HG02938 (cell line): Measurements from ENCODE around the gene NF2.

Experiments used
- ATAC-seq: cut with Tn5 transposase; IDR thresholded peaks from one replicate; pipeline ENCODE4 v1.9.1; 2021; ENCODE audit warnings: mild to moderate bottlenecking, moderate library complexity; ENCODE audit not compliant: unreplicated experiment

Gene NF2

DNA sequence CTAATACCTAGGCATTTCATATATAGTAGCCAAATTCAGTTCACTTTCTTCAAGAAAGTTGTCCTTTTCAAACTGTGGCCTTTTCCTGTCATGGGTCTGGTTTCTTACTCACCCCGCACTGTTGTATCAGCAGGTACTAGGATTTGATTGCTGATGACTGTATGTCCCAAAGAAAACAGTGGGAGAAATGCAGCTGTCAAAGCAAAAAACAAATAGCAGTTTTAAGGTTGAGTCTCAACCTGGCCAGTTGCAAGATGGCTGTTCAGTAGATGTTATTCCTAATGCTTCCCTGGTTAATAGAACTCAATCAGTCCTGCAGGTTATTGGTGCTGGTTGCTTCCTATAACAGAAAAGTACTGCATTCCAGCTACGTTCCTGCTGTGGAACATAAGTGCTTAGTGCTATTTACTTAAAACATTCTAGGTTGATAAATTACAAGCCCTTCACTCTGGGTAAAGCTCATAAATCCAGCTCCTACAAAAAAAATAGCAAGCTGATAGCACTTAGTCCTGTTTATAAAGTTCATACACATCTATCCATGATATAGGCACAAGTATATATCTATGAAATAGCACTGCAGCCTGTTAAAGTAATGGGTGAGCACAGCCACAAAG is 26.6 kb downstream of the NF2 start:
- ATAC-seq: no peak

DNA sequence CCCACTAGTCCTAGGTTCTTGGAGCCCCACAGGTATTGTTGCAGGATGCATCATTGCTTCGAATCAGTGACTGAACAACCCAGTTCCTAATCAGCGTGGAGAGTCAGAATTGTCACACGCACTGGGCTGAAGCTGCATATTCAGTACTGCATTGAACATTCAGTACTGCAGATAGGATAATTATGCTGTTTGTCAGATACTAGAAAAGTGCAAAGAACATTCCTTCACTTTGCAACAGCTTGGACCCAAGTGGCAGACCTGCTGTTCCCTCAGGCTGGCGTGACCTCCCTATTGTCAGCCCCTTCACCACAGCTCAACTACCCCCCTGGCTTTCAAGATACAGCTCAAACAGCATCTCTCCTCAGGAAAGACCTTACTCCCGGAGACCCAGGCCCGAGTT is 27.6 kb downstream of the NF2 start:
- ATAC-seq: no peak

DNA sequence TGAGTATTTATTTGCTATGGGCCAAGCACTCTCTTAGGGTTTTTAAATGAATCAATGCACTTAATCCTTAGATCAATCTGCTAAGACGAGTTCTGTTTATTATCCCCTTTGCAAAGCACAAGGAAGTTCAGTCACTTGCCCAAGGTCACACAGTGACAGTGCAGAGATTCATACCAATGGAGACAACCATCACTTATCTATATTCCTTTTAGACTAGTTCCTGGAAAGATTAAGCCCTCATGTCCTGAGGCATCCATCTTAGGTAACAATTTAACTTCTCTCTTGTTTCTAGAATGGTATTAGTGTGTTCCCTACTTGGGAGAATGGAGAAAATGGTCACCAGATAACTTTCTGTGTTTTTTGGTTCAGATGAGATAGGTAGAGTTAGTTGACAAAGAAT is 28.3 kb downstream of the NF2 start:
- ATAC-seq: no peak

DNA sequence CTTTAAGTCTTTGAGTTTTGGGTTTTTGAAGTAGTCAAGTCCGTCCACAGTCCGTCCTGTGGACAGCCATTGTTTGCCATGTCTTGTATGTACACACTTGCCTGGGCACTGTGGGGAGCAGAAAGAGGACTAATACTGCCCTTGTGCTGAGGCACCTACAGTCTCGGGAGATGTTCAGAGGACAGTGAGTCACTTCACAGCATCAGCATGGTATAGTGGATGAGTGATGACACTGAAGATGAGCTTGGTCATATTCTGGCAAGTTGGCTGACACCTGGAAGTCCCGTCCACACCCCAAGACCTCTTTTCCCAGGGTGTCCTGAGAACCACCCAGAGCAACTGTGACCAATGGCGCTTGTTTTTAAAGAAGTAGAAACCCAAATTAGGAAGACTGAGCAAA is 29.2 kb downstream of the NF2 start:
- ATAC-seq: no peak

DNA sequence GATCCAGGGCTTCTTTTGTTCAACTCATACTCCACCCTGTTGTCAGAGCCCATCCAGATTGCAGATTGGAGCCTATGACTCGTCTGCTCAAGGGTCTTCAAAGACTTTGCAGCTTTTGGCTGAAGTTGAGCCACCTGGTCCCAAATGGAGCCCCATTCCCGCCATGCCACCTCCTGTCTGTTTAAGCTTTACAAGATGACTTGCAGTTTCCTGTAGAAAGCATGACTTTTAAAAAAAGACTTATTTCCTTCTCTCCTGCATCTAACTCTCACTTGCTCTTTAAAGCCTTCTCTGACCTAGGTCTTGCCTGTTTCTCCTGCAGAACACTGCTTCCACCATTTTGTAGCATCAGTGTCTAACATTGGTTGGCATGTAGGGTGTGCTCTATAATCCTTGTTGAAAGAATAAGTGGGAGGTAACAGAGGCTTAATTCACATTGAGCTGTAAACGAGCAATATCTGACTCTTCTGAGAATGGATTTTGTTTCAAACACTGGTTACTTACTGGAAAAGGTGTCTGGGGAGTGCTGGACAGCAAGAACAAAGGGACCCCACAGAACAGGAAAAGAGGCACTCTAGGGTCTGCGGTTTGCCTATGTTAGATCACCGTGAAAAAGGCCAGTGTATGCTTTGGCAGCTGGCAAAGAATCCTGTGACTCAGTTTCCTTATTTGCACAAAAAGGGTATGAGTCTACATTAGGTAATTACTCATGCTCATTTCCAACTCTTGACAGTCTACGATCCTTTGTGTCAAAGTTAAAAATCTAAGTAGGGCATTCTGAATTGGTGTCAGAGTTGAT is 30.3 kb downstream of the NF2 start:
- ATAC-seq: no peak

DNA sequence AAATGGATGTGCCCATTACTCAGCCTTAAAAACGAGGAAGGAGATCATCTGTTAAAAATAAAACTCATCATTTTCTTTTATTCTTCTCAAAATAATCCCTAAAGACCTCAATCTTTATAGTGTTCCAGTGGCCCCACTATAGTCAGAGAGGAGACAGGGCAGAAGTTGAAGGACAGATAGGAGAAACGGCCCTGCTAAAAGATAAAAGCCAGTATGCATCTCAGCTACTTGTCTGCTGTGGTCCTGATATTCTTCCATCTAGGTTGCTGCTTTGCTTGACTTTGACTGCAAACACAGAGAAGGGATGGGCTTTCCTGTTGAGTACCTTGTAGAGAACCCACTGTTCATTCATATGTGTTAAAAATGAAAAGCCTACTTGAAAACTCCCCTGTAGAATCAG is 31.4 kb downstream of the NF2 start:
- ATAC-seq: no peak

DNA sequence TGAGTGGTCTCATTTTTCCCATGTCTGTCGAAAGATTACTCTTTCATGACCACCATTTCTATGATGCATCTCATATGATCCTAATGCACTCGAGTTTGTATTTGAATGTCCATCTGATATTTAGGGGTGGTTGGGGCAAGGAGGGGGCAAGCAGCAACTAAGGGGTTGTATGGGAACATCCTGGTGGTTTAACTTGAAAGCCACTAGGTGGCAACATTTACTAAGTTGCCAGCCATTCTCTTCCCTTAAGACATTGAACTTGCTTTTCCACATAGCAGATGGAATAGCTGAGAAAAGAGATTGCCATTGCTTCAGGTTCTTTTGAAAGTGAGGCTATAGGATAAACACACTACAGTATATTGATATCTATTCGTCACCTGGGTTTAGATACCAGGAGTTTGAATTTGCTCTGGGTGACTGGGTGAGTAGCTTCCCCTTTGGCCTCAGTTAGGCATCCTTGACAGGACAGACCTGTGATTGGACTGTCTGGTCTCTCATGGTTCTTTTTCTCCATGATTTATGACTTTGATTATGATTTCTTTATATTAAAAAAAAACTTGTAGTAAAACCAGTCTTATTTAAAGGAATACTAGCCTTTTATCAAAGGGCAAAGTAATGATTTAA is 32.4 kb downstream of the NF2 start:
- no peak for ATAC-seq

DNA sequence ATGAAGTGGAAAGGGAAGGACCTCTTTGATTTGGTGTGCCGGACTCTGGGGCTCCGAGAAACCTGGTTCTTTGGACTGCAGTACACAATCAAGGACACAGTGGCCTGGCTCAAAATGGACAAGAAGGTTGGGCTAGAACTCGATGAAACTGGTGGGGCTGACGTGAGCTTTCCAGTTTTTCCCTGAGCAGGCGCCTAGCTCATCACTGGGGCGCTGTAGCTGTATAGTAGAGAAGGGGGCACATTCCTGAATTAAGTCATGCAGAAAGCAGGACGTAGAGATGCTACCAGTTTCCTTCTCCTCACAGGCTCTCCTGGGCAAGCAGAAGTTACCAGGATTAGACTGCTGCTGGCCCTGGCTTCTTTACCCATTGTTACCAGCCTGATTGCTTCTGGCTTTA is 33.3 kb downstream of the NF2 start:
- no peak for ATAC-seq

DNA sequence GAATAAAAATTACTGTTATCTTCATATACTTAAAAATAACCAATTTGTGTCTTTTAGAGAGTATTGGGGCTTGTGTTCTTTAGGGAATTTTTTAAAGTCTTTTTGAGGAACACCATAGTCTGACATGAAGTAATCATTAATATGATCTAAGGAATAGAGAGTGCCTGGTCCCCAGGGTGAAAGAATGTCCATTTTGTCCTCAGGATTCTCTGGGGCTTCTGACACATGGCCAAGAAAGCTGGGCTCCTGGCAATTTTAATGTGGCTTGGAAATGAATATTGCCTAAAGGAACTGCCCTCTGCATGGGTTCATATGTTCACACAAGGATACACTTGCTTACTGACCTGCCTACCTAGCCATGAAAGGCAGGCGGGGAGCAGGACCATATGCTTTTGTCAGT is 33.7 kb downstream of the NF2 start:
- no peak for ATAC-seq

DNA sequence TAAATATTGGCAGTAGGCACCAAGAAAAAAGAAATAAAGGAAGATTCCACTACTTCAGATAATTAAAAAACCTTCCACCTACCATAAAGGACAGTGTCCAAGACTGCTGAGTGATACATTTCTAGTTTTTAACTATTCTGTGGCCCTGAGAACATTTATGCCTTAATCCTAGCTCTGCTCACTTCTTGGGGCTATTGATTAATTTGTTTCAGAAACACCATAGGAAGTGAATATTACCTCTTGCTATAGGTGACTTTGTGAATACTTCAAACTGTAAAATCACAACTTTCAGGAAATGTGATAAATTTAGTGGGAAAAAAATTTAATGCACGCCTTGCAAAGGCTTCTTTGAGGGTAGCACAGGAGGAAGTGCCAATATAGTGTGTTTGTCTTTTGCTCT is 35.2 kb downstream of the NF2 start:
- ATAC-seq: no peak

DNA sequence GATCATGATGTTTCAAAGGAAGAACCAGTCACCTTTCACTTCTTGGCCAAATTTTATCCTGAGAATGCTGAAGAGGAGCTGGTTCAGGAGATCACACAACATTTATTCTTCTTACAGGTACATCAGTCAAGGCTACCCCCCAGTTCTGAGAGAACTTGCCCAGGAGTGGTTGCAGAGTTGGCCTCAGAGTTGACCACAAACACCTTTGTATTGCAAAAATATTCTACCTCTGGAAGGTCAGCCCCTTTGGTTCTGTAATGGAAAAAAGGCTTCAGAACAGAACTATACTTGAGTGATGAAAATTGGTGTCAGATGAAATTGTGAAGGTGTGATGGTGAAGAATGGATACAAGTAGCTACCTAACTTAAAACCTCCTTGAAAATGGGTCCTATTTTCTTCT is 35.7 kb downstream of the NF2 start:
- no peak for ATAC-seq

DNA sequence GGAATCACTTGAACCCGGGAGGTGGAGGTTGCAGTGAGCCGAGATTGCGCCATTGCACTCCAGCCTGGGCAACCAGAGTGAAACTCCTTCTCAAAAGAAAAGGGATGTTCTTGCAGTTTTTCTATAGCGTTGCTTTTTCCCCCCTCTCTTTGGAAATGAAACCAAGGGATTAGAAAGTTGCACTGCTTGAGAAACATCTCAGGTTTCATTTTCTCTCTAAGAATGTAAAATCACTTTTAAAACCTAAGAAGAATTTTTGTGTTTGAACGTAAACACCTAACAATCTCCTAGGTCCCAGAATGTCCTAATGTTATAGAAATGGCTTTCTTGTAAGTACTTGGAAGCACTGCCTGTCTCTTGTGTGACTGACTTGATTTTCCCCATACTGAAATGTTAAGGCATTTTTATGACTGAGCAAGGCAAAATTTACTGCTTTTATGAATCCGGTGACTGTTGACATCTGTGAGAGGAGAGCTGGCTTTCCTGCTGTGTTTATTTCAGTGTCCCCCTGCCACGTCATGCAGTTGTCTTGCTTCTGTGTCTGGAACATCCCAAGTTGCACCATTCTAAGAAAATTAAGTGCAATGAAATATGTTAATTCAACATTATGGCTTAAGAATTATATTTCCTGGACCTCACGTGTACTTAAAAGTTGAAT is 37.7 kb downstream of the NF2 start:
- ATAC-seq: no peak

DNA sequence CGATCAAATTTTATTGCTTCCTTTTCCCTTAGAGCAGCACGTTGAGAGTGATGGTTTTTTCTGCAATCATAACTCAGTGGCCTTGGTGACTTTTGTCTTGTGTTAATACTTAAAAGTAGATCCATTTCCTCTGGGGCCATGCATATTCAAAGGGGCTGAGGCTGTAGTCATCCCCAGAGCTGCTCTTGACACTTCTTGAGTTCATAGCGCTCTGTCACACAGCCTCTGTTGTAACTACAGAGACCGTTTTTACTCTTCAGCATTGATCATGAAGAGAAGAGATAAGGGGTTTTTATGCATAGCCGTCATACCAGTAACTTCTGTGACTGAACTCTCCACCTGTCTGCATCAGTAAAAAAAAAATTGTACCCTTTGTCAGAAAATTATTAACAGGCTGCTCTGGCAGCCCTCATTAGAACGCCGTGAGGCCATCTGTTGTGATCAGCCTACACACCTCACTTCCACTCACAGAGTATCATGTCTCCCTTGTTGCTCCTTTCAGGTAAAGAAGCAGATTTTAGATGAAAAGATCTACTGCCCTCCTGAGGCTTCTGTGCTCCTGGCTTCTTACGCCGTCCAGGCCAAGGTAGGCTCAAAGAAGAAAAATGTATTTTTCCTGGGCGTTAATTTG is 38.4 kb downstream of the NF2 start:
- ATAC-seq: no peak

DNA sequence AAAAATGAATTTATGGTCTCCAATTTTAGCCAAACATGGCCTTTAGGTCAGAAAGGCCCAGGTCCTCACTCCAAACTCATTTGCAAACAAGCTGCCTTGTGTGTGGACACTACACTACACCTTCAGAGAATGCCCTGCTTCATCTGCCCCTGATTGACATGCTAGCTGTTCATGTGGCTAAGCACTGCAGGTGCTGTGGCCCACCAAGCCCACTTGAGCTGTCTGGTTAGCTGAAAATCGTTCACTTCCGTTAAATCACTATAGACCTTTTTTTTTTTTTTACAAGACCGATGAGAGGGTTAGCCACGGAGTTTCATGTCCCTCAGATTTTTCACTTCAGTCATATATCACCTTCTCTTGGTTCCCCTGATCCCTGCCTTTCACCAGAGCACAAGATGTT is 39.3 kb downstream of the NF2 start:
- no peak for ATAC-seq

DNA sequence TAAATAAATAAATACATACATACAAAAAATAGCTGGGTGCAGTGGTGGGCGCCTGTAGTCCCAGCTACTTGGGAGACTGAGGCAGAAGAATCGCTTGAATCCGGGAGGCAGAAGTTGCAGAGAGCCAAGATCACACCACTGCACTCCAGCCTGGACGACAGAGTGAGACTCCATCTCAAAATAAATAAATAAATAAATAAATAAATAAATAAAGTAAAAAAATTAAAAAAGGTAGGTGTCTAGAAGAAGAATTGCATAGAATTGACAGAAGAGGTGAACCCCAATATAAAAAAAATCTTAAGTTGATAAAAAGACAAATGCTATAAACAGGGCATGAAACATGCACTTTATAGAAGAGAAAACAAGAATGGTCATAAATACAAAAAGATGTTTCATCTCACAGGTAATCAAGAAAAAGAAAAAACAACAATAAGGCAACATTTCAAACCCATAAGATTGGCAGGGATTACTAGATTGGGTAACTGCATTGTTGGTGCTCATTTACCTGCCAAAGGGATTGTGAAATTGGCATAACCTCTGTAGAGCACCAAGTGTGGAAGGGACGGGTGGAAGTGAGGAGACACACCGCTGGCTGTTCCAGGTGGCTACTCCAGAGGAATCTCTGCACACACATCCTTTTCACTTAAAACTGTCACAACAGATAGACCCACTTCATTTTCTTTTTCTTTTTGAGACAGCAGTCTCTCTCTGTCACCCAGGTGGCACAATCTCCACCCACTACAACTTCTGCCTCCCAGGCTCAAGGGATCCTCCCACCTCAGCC is 44.7 kb downstream of the NF2 start:
- ATAC-seq: no peak

DNA sequence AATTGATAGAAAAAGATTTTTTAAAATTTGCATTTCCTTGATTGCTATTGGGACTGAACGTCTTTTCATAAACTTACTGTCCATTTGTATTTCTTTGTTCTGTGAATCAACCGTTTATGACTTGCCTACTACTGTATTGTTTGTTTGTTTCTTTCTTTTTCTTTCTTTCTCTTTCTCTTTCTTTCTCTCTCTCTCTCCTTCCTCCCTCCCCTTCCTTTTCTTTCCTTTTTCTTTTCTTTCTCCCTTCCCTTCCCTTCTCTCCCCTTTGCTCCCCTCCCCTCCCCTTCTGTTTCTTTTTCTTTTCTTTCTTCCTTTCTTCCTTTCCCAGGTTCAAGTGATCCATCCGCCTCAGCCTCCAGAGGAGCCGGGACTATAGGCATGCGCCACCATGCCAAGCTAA is 46.9 kb downstream of the NF2 start:
- ATAC-seq: no peak

DNA sequence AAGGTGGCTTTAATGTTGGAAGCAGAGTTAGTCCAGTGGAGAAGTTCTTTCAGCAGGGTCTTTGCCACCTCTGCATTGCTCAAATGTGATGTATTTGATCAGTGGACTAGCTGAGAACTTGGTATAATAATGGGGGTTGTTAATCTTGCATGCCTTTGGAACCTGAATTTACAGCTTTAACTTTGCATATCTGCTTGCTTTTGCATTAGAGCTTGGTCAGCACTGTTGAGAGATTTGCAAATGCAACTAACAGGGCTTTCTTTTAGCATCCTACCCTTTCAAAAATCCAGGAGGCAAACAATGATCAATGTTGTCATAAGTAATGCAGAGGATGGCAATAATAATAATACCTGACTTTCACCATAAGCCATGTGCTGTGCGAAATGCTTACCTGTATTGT is 48.2 kb downstream of the NF2 start:
- no peak for ATAC-seq

DNA sequence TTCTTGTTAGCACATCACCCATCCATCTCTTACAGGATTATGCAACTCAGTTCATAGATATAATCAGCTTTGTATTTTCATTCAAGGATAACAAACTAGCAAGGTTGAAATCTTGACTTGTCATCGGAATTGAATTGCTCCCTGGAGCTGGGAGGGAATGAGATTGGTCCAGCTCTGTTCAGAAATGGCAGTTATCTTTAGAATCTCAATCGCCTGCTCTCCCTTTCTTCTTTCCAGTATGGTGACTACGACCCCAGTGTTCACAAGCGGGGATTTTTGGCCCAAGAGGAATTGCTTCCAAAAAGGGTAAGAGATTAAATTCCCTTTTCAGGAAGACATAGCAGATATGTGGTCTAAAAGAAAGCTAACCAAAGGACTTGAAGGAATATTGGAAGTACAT is 51.0 kb downstream of the NF2 start:
- ATAC-seq: no peak

DNA sequence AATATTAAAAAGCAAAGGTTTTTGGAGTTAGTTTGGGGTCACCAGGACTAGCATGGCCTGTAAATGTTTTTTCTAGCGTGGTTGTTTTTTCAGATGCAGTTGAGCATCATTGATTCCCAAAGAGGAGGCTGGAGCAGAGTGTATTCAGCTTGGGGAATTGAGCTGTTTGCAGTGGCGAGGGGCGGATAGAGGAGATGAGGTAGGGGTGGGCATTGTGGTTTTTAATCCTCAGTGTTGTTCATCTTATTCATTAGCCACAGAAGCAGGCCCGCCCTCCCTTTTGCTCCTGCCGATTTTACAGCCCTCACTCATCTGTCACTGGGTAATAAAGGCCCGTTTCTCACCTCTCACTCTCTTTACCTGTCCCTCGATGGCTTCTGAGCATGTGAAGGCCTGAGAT is 51.4 kb downstream of the NF2 start:
- no peak for ATAC-seq

DNA sequence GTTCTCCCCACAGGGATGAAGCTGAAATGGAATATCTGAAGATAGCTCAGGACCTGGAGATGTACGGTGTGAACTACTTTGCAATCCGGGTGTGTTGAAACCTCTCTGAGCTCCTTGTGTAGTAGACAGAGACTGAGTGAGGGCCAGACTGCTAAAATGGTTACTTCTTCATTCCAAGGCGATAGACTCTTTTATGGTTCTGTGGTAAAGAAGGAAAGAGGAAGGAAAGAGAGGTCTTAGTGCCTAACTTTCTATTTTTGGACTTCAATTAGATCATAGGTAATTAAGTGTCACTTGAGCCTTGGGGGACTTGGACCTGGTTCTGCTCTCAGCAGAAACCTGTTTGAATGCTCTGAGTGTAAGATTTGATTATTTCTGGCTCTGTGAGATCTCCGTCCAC is 54.7 kb downstream of the NF2 start:
- ATAC-seq: no peak

DNA sequence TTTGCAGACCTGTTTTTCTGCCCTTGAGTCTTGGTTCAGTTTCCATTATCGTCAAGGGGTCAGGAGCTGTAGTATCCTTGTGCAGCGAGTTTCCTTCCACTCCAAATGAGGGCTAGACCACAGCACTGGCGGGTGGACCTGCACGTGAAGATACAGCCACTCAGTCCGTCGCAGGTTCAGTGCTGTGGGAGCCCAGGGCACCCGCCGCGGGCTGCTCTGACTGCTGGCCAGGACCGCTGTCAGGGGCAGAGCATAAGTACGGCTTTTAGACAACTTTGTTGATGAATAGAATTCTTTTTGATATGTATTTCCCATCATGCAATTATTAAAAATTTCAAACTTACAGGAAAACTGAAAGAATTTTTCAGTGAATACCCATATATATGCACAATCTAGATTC is 56.6 kb downstream of the NF2 start:
- ATAC-seq: no peak
